Esophagus squamous epithelium (tissue), 5 donors: ENCODE measurements around the gene RPL35A. TPM values are rescaled to one million over a fixed set of nuclear protein-coding genes. Genes with fewer than 3 reads are reported as not detected.
"Not testable (repeated sequence)": the region's sequence is repeated elsewhere in the genome, so short reads cannot be mapped to it uniquely, and the experiment has no call there.

ENCODE experiments used
- DNase-seq: peaks from one replicate; lab custom pipeline; 2025; lab: John Stamatoyannopoulos, UW
- H3K27ac ChIP-seq, 4 donors: fragments of 200-600 bp; sonication (generic); one replicate each; pipeline ENCODE4 v1.5.1; 2016 to 2019; ENCODE audit warnings: mild to moderate bottlenecking in 1 of 4
- H3K27me3 ChIP-seq, 4 donors: fragments of 200-600 bp; sonication (generic); 1 replicate in 3 of 4; 2 replicates in 1 of 4; pipeline versions ENCODE4 v1.5.1 to v1.6.0; 2017 to 2021; ENCODE audit warnings: antibody characterized with exemption in 1 of 4
- H3K36me3 ChIP-seq, 3 donors: fragments of 200-600 bp; sonication (generic); one replicate each; pipeline ENCODE4 v1.5.1; 2016 to 2019
- H3K4me1 ChIP-seq, 3 donors: fragments of 200-600 bp; sonication (generic); one replicate each; pipeline ENCODE4 v1.5.1; 2017 to 2019
- H3K4me3 ChIP-seq, 4 donors: fragments of 200-600 bp; sonication (generic); 1 replicate in 3 of 4; 2 replicates in 1 of 4; pipeline ENCODE4 v1.5.1; 2016 to 2019; ENCODE audit warnings: mild to moderate bottlenecking in 2 of 4, moderate library complexity in 1 of 4
- H3K9me3 ChIP-seq, 3 donors: fragments of 200-600 bp; sonication (generic); one replicate each; pipeline ENCODE4 v1.5.1; 2016 to 2019
- POLR2A ChIP-seq, 4 donors: fragments of 450-650 bp; IDR thresholded peaks; one replicate each; pipeline ENCODE4 v1.6.1; 2017; ENCODE audit warnings: antibody characterized with exemption in 4 of 4, mild to moderate bottlenecking in 4 of 4, moderate library complexity in 3 of 4
- WGBS, 2 donors: methylation state at CpG; one replicate each; pipeline ENCODE4 v1.1.5; 2018; 5-methylcytosine and 5-hydroxymethylcytosine counted together
- intact Hi-C: fragments of 100-400 bp; cut with DNase I; formaldehyde crosslinking; loops from one replicate; pipeline ENCODE4 v1.15.0; 2022
- total RNA-seq, 4 donors: library from RNA; depleted of rRNA; stranded (reverse); fragments of >200 nt; gene quantifications; one replicate each; pipeline ENCODE4 v1.1.0, GENCODE V29; 2016
- TF ChIP-seq, protein P1 (sequence below), 6 experiments: fragments of 450-650 bp in 4 of 6; fragments of 200-600 bp in 2 of 6; sonication (generic) in 2 of 6; IDR thresholded peaks; one replicate each; pipeline ENCODE4 v1.5.1; 2016 to 2019; ENCODE audit warnings: antibody characterized with exemption in 6 of 6, mild to moderate bottlenecking in 4 of 6, moderate library complexity in 4 of 6
- donor health status: DM: yes; HTN: yes; CAD: no.

Gene RPL35A
- total RNA-seq, 4 donors from 2014 or later, result 495 to 880 (median 705) TPM

DNA sequence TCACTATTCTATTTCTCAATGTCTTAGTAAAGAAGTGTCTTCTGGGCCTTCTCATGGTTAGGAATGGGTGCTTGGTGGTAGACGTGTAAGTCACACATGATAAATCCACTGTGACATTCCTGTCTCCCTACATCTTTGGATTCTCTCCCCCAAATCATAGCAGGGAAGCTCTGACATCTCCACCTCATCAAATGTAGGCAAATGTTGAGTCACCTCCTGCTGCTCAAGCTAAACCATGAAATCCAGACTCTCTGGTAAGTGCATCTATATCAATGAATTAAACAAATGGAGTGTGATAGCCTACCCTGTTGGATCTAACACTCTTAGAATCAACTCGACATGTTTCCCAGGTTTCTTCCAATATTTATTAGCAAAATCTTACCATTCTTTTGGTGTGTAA lies 42.8 kb upstream of the RPL35A start:
- Histone ChIP-seq H3K4me3 (no peak overlapping the region), H3K27ac (peak overlapping the region in 1 of 4 donors; percentile 26), H3K36me3 (no peaks in the 10 kb centered on the region), H3K4me1 (peaks cover 0 to 14% (median 5%) of the 10 kb centered on the region in 3 donors), H3K9me3 (no peaks in the 10 kb centered on the region), H3K27me3 (no peaks in the 10 kb centered on the region)
- intact Hi-C loops, result no loop called here
- TF ChIP-seq, protein P1, sequence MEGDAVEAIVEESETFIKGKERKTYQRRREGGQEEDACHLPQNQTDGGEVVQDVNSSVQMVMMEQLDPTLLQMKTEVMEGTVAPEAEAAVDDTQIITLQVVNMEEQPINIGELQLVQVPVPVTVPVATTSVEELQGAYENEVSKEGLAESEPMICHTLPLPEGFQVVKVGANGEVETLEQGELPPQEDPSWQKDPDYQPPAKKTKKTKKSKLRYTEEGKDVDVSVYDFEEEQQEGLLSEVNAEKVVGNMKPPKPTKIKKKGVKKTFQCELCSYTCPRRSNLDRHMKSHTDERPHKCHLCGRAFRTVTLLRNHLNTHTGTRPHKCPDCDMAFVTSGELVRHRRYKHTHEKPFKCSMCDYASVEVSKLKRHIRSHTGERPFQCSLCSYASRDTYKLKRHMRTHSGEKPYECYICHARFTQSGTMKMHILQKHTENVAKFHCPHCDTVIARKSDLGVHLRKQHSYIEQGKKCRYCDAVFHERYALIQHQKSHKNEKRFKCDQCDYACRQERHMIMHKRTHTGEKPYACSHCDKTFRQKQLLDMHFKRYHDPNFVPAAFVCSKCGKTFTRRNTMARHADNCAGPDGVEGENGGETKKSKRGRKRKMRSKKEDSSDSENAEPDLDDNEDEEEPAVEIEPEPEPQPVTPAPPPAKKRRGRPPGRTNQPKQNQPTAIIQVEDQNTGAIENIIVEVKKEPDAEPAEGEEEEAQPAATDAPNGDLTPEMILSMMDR (IDR thresholded peaks at IDR 0.05), result no peak
- TF ChIP-seq POLR2A (IDR thresholded peaks at IDR 0.05), result no peak
- 69 to 83% methylated on average over 2 of the region's 2 CpGs for WGBS, 2 donors
- no peak for DNase-seq

DNA sequence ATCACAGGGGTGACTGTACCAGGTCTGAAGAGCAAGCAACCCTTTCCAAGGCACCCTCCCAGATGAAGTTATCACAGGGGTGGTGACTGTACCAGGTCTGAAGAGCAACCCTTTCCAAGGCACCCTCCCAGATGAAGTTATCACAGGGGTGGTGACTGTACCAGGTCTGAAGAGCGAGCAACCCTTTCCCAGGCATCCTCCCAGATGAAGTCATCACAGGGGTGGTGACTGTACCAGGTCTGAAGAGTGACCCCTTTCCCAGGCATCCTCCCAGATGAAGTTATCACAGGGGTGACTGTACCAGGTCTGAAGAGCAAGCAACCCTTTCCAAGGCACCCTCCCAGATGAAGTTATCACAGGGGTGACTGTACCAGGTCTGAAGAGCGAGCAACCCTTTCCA lies 41.4 kb upstream of the RPL35A start:
- DNase-seq, H3K9me3 ChIP-seq, H3K27me3 ChIP-seq, H3K4me3 ChIP-seq, intact Hi-C loops, H3K36me3 ChIP-seq, H3K27ac ChIP-seq: not testable (repeated sequence)
- H3K4me1 ChIP-seq, result peaks cover 0 to 14% (median 5%) of the 10 kb centered on the region in 3 donors
- 75 to 86% methylated on average over 1 to 2 of the region's 2 CpGs for WGBS, 2 donors

DNA sequence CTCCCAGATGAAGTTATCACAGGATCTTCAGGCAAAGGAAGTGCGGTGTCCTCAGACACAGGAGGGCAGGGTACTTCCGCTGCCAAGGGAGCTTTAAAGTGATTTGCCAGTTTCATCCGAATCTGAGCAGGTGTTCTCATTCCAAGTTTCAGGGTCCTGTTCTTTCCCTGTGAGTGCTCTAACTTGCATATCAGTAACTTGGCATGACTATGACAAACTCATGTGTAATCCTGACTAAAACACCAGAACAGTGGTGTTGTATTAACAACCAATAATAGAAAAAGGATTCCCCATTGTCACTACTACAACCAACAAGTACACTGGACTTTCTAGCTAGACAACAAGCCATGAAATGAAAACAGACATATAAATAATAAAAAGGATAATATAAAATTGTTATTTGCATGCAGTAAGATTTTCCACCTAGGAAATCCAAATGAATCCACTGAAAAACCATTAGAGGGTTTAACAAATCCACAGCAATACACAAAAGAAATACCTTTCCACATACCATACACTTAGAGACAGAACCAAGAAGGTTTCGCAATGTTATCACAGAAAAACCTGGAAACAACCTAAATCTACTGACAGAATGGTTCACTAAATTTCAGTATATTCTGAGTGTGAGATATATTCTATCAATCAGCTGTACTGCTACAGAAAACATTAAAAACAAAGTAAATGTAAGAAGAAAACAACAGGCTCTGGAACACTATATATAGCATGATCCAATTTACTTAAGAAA lies 40.9 kb upstream of the RPL35A start:
- TF ChIP-seq POLR2A (IDR thresholded peaks at IDR 0.05), result no peak
- TF ChIP-seq, protein P1 (IDR thresholded peaks at IDR 0.05), result no peak
- WGBS, 2 donors, result 81 to 94% methylated on average over 4 of the region's 4 CpGs
- Histone ChIP-seq H3K36me3 (peaks cover 0 to 6% (median 0%) of the 10 kb centered on the region in 3 donors), H3K4me1 (peaks cover 0 to 14% (median 5%) of the 10 kb centered on the region in 3 donors), H3K9me3 (no peaks in the 10 kb centered on the region), H3K4me3 (no peak overlapping the region), H3K27ac (no peak overlapping the region), H3K27me3 (no peaks in the 10 kb centered on the region)
- no peak for DNase-seq
- intact Hi-C loops, result no loop called here

DNA sequence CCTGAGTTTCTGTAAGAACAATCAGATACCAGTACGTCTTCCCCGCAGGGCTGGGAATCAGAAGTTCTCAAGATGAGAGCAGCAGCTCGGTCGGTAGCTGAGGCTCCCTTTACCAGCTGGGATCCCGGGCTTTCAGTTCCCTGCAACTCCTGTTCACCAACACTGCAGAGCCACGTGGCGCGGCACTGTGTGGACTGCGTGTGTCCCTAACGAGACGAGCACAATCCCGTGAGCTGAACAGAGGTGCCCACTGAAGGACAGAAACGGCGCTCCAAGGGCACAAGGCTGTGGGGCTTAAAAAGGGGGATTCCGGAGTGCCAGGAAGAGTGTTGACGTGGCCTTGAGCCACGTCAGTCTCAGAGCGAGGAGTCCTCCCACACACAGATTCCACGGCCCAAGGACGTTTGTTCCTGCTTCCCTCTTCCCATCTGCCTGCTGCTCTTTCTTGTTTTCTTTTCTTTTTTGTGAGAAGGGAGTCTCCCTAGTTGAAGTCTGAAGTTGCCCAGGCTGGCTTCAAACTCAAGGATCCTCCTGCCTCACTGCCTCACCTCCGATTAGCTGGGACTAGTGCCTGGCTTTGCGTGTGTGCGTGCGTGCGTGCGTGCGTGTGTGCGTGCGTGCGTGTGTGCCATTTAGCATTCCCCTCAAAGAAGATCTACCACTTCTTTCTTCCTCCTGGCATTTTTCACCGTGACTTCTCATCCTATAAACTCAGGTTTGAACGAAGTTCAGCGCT lies 37.1 kb upstream of the RPL35A start:
- TF ChIP-seq, protein P1 (IDR thresholded peaks at IDR 0.05), result no peak
- TF ChIP-seq POLR2A (IDR thresholded peaks at IDR 0.05), result no peak
- H3K27ac ChIP-seq, result no peak overlapping the region
- no peak for DNase-seq
- H3K36me3 ChIP-seq, result peaks cover 0 to 6% (median 0%) of the 10 kb centered on the region in 3 donors
- no peak overlapping the region for H3K4me3 ChIP-seq
- intact Hi-C loops, result no loop called here
- no peaks in the 10 kb centered on the region for H3K4me1 ChIP-seq
- 78 to 82% methylated on average over 20 to 27 of the region's 33 CpGs for WGBS, 2 donors
- no peaks in the 10 kb centered on the region for H3K27me3 ChIP-seq
- H3K9me3 ChIP-seq, result no peaks in the 10 kb centered on the region

DNA sequence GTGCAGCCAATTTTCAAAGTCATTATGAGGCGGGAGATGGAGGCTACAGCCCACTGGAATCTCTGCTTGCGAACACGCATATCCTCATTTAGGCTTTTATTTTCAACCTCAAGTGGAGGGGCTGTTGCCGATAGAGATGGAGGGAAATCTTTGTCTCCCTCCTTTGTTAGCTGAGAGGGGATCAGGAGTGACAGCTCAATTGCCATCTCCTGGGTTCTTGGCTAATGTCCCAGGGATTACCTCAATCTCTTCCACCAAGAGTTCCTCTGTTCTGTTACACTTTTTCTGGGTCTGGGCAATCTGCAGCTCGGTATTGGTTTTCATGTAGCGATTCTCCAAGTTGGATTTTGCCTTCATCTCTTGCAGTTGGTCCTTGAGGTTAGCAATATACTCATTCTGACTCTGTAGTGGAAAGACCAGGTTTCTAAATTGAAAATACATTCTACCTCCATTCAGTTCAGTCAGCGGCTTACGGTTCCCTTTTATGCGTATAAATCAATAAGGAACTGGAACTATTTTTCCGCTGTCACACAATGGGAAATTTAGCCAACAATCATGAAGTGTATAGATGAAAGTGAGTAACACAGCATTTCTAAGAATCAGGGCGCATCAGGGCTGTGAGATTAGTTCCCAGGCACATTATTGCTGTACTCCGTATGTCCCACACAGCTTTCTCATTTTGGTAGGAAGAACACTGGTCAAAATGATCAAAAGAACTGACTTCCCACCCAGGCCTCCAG lies 36.2 kb upstream of the RPL35A start:
- Histone ChIP-seq H3K27ac (no peak overlapping the region), H3K9me3 (no peaks in the 10 kb centered on the region), H3K4me3 (no peak overlapping the region), H3K27me3 (no peaks in the 10 kb centered on the region), H3K36me3 (peaks cover 0 to 6% (median 0%) of the 10 kb centered on the region in 3 donors), H3K4me1 (no peaks in the 10 kb centered on the region)
- no peak for DNase-seq
- TF ChIP-seq, protein P1 (IDR thresholded peaks at IDR 0.05), result no peak
- TF ChIP-seq POLR2A (IDR thresholded peaks at IDR 0.05), result no peak
- intact Hi-C loops, result no loop called here
- WGBS, 2 donors, result 87 to 91% methylated on average over 12 of the region's 12 CpGs

DNA sequence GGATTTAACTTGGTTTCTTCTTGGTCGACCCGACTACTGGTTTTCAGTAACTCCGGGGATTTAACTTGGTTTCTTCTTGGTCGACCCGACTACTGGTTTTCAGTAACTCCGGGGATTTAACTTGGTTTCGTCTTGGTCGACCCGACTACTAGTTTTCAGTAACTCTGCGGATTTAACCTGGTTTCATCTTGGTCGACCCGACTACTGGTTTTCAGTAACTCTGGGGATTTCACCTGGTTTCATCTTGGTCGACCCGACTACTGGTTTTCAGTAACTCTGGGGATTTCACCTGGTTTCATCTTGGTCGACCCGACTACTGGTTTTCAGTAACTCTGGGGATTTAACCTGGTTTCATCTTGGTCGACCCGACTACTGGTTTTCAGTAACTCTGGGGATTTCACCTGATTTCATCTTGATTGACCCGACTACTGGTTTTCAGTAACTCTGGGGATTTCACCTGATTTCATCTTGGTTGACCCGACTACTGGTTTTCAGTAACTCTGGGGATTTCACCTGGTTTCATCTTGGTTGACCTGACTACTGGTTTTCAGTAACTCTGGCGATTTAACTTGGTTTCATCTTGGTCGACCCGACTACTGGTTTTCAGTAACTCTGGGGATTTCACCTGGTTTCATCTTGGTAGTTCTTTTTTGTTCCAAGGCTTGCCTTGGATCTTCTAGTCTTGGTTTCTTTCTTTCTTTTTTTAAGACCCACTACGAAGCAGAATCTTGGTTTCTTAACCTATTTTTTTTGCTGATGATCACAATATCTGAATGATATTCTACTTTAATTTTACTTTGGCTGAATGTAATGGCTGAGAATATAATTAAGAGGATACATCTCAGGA lies 28.3 kb upstream of the RPL35A start:
- H3K27me3 ChIP-seq, DNase-seq, H3K27ac ChIP-seq, H3K9me3 ChIP-seq, H3K4me3 ChIP-seq, H3K4me1 ChIP-seq, intact Hi-C loops: not testable (repeated sequence)
- WGBS, 2 donors, result 69 to 75% methylated on average over 18 to 20 of the region's 24 CpGs
- H3K36me3 ChIP-seq, result peaks cover 0 to 19% (median 0%) of the 10 kb centered on the region in 3 donors
